ENCODE results near the gene CHRNA4. TPM values are rescaled to one million over a fixed set of nuclear protein-coding genes. Genes with fewer than 3 reads are reported as not detected.

Gene CHRNA4
- total and polyA plus RNA-seq, 2 of the 4 experiments (the other 2 are of a cell fraction) = not detected

DNA sequence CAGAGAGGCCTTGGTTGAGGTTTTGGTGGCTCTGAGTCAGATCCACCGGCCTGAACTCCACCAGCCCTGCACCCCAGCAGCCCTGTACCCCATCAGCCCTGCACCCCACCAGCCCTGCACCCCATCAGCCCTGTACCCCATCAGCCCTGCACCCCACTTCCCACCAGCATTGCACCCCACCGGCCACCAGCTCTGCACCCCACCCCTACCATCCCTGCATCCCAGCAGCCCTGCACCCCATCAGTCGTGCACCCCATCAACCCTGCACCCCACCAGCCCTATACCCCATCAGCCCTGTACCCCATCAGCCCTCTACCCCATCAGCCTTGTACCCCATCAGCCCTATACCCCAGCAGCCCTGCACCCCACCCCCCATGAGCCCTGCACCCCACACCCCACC, 14.3 kb upstream of the CHRNA4 start:
- no peak overlapping the region for H2AK5ac ChIP-seq (ENCODE audit: low read depth, low read length)
- H3K9me3 ChIP-seq (ENCODE audit: control insufficient read depth, insufficient read depth, low read length) = 0 out of 2 replicates have a peak, but pooled peaks cover 1% of the 10 kb centered on the region
- H4K5ac ChIP-seq (ENCODE audit: low read depth, low read length) = no peak overlapping the region
- no TSS peak for BruUV-seq (replicated peaks)
- no peak overlapping the region for H3K4me3 ChIP-seq (ENCODE audit: insufficient read depth, low read depth, low read length)
- H3K9ac ChIP-seq (ENCODE audit: low read depth, low read length) = no peak overlapping the region
- H3K4ac ChIP-seq (ENCODE audit: low read depth, low read length) = no peak overlapping the region
- H3K9me1 ChIP-seq (ENCODE audit: insufficient read depth, low read length) = no peaks in the 10 kb centered on the region
- H3K27ac ChIP-seq (ENCODE audit: insufficient read depth, low read length) = no peak overlapping the region
- no peak overlapping the region for H3K56ac ChIP-seq (ENCODE audit: extremely low read depth, insufficient read depth, low read length)
- H2AFZ ChIP-seq (replicated peaks; ENCODE audit: low read length, poor library complexity) = no peak overlapping the region
- H3K27me3 ChIP-seq (ENCODE audit: control insufficient read depth, insufficient read depth, low read length) = peaks cover 59% of the 10 kb centered on the region
- no peak overlapping the region for H2BK5ac ChIP-seq (ENCODE audit: low read depth, low read length, poor library complexity, severe bottlenecking)
- H2BK120ac ChIP-seq (ENCODE audit: low read depth, low read length) = no peak overlapping the region
- H4K8ac ChIP-seq (ENCODE audit: low read depth in 2 of 2, low read length in 2 of 2) = no peak overlapping the region
- ChIA-PET CTCF (no interaction called here), POLR2A (ENCODE audit: unreplicated experiment) (no interaction called here)
- ATAC-seq (ENCODE audit: low read depth) (no peak), DNase-seq (no peak)
- no peak overlapping the region for H3K14ac ChIP-seq (replicated peaks; ENCODE audit: low read depth, low read length)
- H2AK9ac ChIP-seq (replicated peaks; ENCODE audit: low read depth, low read length, poor library complexity) = no peak overlapping the region
- H3K36me3 ChIP-seq (ENCODE audit: control insufficient read depth, insufficient read depth, low read length) = no peaks in the 10 kb centered on the region
- H2BK15ac ChIP-seq (ENCODE audit: low read depth, low read length) = no peak overlapping the region
- H3K79me1 ChIP-seq (ENCODE audit: low read depth in 1 of 2, low read length in 2 of 2) = no peaks in the 10 kb centered on the region
- no peak overlapping the region for H3K18ac ChIP-seq (ENCODE audit: low read depth, low read length)
- dilution Hi-C loops (cut with HindIII; ENCODE audit: low sequenced_read_pairs, unreplicated experiment) (no loop called here), intact Hi-C loops (cut with micrococcal nuclease) (no loop called here), in situ Hi-C loops (cut with MboI; ENCODE audit: low sequenced_read_pairs) (no loop called here)
- H3K23ac ChIP-seq (ENCODE audit: low read depth, low read length) = no peak overlapping the region
- 40% methylated on average over 2 of the region's 3 CpGs; no CpG with 5 or more reads in 1 of the 2 experiments for WGBS, 2 experiments (ENCODE audit: extremely low coverage in 2 of 2, insufficient read length in 1 of 2)
- no peak overlapping the region for H4K91ac ChIP-seq (ENCODE audit: insufficient read depth, low read depth, low read length)
- H2BK20ac ChIP-seq (ENCODE audit: low read depth, low read length) = no peak overlapping the region
- no peaks in the 10 kb centered on the region for H3K4me1 ChIP-seq (ENCODE audit: control insufficient read depth, insufficient read depth, low read length)
- no peak overlapping the region for H3K4me2 ChIP-seq (ENCODE audit: low read depth, low read length)
- TF ChIP-seq MXI1 (IDR thresholded peaks at IDR 0.05; ENCODE audit: borderline replicate concordance, low read depth, low read length) = no peak
- TF ChIP-seq FOS (IDR thresholded peaks at IDR 0.05; ENCODE audit: low read depth, low read length) = no peak
- TF ChIP-seq MAFK (IDR thresholded peaks at IDR 0.05; ENCODE audit: low read depth, low read length) = no peak
- no peak for TF ChIP-seq RCOR1 (IDR thresholded peaks at IDR 0.05; ENCODE audit: insufficient replicate concordance, low read length)
- TF ChIP-seq, protein P1, sequence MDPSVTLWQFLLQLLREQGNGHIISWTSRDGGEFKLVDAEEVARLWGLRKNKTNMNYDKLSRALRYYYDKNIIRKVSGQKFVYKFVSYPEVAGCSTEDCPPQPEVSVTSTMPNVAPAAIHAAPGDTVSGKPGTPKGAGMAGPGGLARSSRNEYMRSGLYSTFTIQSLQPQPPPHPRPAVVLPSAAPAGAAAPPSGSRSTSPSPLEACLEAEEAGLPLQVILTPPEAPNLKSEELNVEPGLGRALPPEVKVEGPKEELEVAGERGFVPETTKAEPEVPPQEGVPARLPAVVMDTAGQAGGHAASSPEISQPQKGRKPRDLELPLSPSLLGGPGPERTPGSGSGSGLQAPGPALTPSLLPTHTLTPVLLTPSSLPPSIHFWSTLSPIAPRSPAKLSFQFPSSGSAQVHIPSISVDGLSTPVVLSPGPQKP (IDR thresholded peaks at IDR 0.05; ENCODE audit: borderline replicate concordance, low read depth, low read length) = no peak
- TF ChIP-seq CEBPB (IDR thresholded peaks at IDR 0.05; ENCODE audit: low read depth, low read length) = no peak
- no peak for TF ChIP-seq POLR2A (IDR thresholded peaks at IDR 0.05; ENCODE audit: low read depth, low read length)
- TF ChIP-seq NFE2L2 (IDR thresholded peaks at IDR 0.05; ENCODE audit: low read depth, low read length) = no peak
- no peak for TF ChIP-seq SMC3 (IDR thresholded peaks at IDR 0.05; ENCODE audit: low read depth, low read length)
- TF ChIP-seq MAZ (IDR thresholded peaks at IDR 0.05; ENCODE audit: borderline replicate concordance, low read depth, low read length) = no peak
- TF ChIP-seq, protein P2, sequence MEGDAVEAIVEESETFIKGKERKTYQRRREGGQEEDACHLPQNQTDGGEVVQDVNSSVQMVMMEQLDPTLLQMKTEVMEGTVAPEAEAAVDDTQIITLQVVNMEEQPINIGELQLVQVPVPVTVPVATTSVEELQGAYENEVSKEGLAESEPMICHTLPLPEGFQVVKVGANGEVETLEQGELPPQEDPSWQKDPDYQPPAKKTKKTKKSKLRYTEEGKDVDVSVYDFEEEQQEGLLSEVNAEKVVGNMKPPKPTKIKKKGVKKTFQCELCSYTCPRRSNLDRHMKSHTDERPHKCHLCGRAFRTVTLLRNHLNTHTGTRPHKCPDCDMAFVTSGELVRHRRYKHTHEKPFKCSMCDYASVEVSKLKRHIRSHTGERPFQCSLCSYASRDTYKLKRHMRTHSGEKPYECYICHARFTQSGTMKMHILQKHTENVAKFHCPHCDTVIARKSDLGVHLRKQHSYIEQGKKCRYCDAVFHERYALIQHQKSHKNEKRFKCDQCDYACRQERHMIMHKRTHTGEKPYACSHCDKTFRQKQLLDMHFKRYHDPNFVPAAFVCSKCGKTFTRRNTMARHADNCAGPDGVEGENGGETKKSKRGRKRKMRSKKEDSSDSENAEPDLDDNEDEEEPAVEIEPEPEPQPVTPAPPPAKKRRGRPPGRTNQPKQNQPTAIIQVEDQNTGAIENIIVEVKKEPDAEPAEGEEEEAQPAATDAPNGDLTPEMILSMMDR (conservative IDR thresholded peaks at IDR 0.05; ENCODE audit: low read depth, low read length) = no peak
- H4K20me1 ChIP-seq (ENCODE audit: insufficient read depth, low read length) = no peaks in the 10 kb centered on the region; the same call in 1 of the 2 replicates
